K562 (cell line): ENCODE measurements around the gene SSH3.
A peak's percentile ranks its signal among the peaks of the same experiment; 100 is the strongest.

ENCODE experiments used
- CBX5 ChIP-seq: IDR thresholded peaks from 2 replicates; pipeline ENCODE4 v1.6.1; 2014; ENCODE audit warnings: low read depth, borderline replicate concordance
- CREB1 ChIP-seq, 2 experiments: sonication (generic) in 1 of 2; formaldehyde crosslinking in 1 of 2; IDR thresholded peaks; 2 replicates each; pipeline versions ENCODE4 v1.6.1 to v1.8.0; 2012 to 2022; ENCODE audit warnings: inconsistent platforms in 1 of 2, mild to moderate bottlenecking in 1 of 2, missing genetic modification reagents in 1 of 2, moderate library complexity in 1 of 2
- FOXA3 ChIP-seq, 2 experiments: fragments of 450-650 bp in 1 of 2; sonication (generic) in 1 of 2; formaldehyde crosslinking; IDR thresholded peaks in 1 of 2; conservative IDR thresholded peaks in 1 of 2; 2 replicates each; pipeline versions ENCODE4 v1.4.0 to v1.8.0; 2020 to 2022; ENCODE audit warnings: mild to moderate bottlenecking in 2 of 2, missing genetic modification reagents in 1 of 2
- JUN ChIP-seq, 2 experiments: sonication (generic) in 1 of 2; formaldehyde crosslinking in 1 of 2; IDR thresholded peaks; 2 replicates each; pipeline versions ENCODE4 v1.6.1 to v1.8.0; 2012 to 2022; ENCODE audit warnings: borderline replicate concordance in 2 of 2, mild to moderate bottlenecking in 2 of 2, improper control_type of control experiment in 1 of 2, low read depth in 1 of 2, low read length in 1 of 2, missing genetic modification reagents in 1 of 2
- NR3C1 ChIP-seq: sonication (generic); formaldehyde crosslinking; IDR thresholded peaks from 2 replicates; pipeline ENCODE4 v1.8.1; 2022; ENCODE audit warnings: missing genetic modification reagents
- RFX5 ChIP-seq: IDR thresholded peaks from 2 replicates; pipeline ENCODE4 v1.6.1; 2011; ENCODE audit warnings: low read depth, mild to moderate bottlenecking, improper control_type of control experiment, low read length
- SP1 ChIP-seq: sonication (generic); formaldehyde crosslinking; IDR thresholded peaks from 2 replicates; pipeline ENCODE4 v1.8.1; 2022; ENCODE audit warnings: mild to moderate bottlenecking, missing genetic modification reagents
- ZNF165 ChIP-seq: fragments of 250-450 bp; sonication (Bioruptor Pico); IDR thresholded peaks from 2 replicates; pipeline ENCODE4 v1.4.0; 2020; ENCODE audit warnings: borderline replicate concordance
- ZNF232 ChIP-seq: sonication (generic); formaldehyde crosslinking; IDR thresholded peaks from 2 replicates; pipeline ENCODE4 v1.8.0; 2022; ENCODE audit warnings: mild to moderate bottlenecking, missing genetic modification reagents
- TF ChIP-seq, protein P1 (sequence below), 2 experiments: fragments of 450-650 bp; formaldehyde crosslinking in 1 of 2; IDR thresholded peaks; 2 replicates each; pipeline versions ENCODE4 v1.4.0 to v1.6.1; 2014 to 2020; ENCODE audit warnings: mild to moderate bottlenecking in 2 of 2, borderline replicate concordance in 1 of 2, low read depth in 1 of 2
- TF ChIP-seq, protein P2 (sequence below): fragments of 250-450 bp; sonication (Bioruptor Pico); IDR thresholded peaks from 2 replicates; pipeline ENCODE4 v1.8.0; 2021; ENCODE audit warnings: moderate library complexity, mild to moderate bottlenecking, inconsistent platforms
- TF ChIP-seq, protein P3 (sequence below), 3 experiments: IDR thresholded peaks in 2 of 3; conservative IDR thresholded peaks in 1 of 3; 2 replicates each; pipeline ENCODE4 v1.5.1; 2011 to 2012; ENCODE audit warnings: low read length in 3 of 3, mild to moderate bottlenecking in 3 of 3, control low read depth in 2 of 3, improper control_type of control experiment in 1 of 3, inconsistent platforms in 1 of 3, low read depth in 1 of 3, mixed read lengths in 1 of 3, moderate library complexity in 1 of 3; ENCODE audit not compliant: insufficient read depth in 2 of 3
- TF ChIP-seq, protein P4 (sequence below): fragments of 450-650 bp; IDR thresholded peaks from 2 replicates; pipeline ENCODE4 v1.6.1; 2016; ENCODE audit warnings: low read depth, mild to moderate bottlenecking, moderate library complexity
- TF ChIP-seq, protein P5 (sequence below), 2 experiments: IDR thresholded peaks; 2 replicates each; pipeline ENCODE4 v1.6.1; 2011; ENCODE audit warnings: borderline replicate concordance in 1 of 2, control low read depth in 1 of 2, low read depth in 1 of 2, low read length in 1 of 2, mild to moderate bottlenecking in 1 of 2, mixed read lengths in 1 of 2, moderate library complexity in 1 of 2; ENCODE audit not compliant: insufficient read depth in 1 of 2, insufficient read length in 1 of 2, poor library complexity in 1 of 2, severe bottlenecking in 1 of 2; ENCODE audit errors: extremely low read depth in 1 of 2

DNA sequence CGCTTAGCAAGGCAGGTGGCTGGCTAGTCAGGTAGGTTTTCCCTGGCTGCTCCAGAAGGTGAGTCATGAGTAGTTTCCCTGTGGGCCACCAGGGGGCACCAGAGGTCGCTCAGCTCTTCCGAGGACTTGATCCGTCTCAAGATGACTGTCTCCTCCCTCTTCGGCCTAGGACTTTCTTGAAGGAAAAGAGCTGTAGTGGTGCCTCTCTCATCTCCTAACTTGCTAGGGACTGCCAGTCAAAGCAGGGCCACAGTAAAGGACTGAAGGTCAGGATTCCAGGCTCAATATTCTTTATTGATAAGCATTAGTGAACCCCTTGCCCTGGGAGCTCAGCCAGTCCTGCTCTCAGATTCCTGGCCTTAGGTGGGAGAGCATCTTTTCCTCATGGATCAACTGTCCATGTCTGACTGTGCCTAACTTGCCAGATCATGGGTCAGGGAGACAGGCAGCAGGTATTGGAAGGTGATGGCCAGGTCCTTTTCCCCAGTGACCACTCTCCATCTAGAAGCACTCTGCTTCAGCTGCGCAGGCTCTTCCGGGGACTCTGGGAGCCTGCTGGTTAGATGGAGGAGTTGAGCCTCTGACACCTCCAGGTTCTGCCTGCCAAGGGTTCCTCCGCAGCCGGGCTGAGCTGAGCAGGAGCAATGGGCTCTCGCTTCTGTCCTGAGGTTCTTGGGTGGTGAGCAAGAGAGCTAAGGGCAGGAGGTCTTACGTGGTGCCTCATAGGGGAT lies 48.1 kb downstream of the SSH3 start:
- TF ChIP-seq RFX5: no peak
- TF ChIP-seq, protein P1, sequence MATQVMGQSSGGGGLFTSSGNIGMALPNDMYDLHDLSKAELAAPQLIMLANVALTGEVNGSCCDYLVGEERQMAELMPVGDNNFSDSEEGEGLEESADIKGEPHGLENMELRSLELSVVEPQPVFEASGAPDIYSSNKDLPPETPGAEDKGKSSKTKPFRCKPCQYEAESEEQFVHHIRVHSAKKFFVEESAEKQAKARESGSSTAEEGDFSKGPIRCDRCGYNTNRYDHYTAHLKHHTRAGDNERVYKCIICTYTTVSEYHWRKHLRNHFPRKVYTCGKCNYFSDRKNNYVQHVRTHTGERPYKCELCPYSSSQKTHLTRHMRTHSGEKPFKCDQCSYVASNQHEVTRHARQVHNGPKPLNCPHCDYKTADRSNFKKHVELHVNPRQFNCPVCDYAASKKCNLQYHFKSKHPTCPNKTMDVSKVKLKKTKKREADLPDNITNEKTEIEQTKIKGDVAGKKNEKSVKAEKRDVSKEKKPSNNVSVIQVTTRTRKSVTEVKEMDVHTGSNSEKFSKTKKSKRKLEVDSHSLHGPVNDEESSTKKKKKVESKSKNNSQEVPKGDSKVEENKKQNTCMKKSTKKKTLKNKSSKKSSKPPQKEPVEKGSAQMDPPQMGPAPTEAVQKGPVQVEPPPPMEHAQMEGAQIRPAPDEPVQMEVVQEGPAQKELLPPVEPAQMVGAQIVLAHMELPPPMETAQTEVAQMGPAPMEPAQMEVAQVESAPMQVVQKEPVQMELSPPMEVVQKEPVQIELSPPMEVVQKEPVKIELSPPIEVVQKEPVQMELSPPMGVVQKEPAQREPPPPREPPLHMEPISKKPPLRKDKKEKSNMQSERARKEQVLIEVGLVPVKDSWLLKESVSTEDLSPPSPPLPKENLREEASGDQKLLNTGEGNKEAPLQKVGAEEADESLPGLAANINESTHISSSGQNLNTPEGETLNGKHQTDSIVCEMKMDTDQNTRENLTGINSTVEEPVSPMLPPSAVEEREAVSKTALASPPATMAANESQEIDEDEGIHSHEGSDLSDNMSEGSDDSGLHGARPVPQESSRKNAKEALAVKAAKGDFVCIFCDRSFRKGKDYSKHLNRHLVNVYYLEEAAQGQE (IDR thresholded peaks at IDR 0.05; ENCODE audit: borderline replicate concordance): peak; percentile 61; the same call in 1 of the 2 replicates
- TF ChIP-seq, protein P1 (CRISPR knock-in tag; IDR thresholded peaks at IDR 0.05; ENCODE audit: low read depth): no peak
- TF ChIP-seq, protein P2, sequence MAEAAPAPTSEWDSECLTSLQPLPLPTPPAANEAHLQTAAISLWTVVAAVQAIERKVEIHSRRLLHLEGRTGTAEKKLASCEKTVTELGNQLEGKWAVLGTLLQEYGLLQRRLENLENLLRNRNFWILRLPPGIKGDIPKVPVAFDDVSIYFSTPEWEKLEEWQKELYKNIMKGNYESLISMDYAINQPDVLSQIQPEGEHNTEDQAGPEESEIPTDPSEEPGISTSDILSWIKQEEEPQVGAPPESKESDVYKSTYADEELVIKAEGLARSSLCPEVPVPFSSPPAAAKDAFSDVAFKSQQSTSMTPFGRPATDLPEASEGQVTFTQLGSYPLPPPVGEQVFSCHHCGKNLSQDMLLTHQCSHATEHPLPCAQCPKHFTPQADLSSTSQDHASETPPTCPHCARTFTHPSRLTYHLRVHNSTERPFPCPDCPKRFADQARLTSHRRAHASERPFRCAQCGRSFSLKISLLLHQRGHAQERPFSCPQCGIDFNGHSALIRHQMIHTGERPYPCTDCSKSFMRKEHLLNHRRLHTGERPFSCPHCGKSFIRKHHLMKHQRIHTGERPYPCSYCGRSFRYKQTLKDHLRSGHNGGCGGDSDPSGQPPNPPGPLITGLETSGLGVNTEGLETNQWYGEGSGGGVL (CRISPR knock-in tag): no peak
- TF ChIP-seq, protein P3, sequence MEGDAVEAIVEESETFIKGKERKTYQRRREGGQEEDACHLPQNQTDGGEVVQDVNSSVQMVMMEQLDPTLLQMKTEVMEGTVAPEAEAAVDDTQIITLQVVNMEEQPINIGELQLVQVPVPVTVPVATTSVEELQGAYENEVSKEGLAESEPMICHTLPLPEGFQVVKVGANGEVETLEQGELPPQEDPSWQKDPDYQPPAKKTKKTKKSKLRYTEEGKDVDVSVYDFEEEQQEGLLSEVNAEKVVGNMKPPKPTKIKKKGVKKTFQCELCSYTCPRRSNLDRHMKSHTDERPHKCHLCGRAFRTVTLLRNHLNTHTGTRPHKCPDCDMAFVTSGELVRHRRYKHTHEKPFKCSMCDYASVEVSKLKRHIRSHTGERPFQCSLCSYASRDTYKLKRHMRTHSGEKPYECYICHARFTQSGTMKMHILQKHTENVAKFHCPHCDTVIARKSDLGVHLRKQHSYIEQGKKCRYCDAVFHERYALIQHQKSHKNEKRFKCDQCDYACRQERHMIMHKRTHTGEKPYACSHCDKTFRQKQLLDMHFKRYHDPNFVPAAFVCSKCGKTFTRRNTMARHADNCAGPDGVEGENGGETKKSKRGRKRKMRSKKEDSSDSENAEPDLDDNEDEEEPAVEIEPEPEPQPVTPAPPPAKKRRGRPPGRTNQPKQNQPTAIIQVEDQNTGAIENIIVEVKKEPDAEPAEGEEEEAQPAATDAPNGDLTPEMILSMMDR (IDR thresholded peaks at IDR 0.05 in 2 of 3, conservative IDR thresholded peaks at IDR 0.05 in 1 of 3; ENCODE audit: insufficient read depth in 2 of 3, low read depth in 1 of 3, low read length in 3 of 3): peak; percentile 86 to 91 (median 87)
- TF ChIP-seq NR3C1 (CRISPR knock-in tag): no peak
- TF ChIP-seq, protein P4, sequence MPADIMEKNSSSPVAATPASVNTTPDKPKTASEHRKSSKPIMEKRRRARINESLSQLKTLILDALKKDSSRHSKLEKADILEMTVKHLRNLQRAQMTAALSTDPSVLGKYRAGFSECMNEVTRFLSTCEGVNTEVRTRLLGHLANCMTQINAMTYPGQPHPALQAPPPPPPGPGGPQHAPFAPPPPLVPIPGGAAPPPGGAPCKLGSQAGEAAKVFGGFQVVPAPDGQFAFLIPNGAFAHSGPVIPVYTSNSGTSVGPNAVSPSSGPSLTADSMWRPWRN: no peak
- no peak for TF ChIP-seq CREB1 (IDR thresholded peaks at IDR 0.05)
- no peak for TF ChIP-seq CREB1 (CRISPR knock-in tag; IDR thresholded peaks at IDR 0.05)
- TF ChIP-seq ZNF232 (CRISPR knock-in tag): no peak
- TF ChIP-seq FOXA3 (CRISPR knock-in tag; conservative IDR thresholded peaks at IDR 0.05 in 1 of 2, IDR thresholded peaks at IDR 0.05 in 1 of 2): no peak
- TF ChIP-seq, protein P5, sequence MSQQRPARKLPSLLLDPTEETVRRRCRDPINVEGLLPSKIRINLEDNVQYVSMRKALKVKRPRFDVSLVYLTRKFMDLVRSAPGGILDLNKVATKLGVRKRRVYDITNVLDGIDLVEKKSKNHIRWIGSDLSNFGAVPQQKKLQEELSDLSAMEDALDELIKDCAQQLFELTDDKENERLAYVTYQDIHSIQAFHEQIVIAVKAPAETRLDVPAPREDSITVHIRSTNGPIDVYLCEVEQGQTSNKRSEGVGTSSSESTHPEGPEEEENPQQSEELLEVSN (IDR thresholded peaks at IDR 0.05; ENCODE audit: borderline replicate concordance in 1 of 2, extremely low read depth in 1 of 2, insufficient read depth in 1 of 2, insufficient read length in 1 of 2, low read depth in 1 of 2, low read length in 1 of 2, poor library complexity in 1 of 2, severe bottlenecking in 1 of 2): no peak
- no peak for TF ChIP-seq SP1
- TF ChIP-seq ZNF165: no peak
- TF ChIP-seq CBX5: no peak
- peak; percentile 64; the same call in 1 of the 2 replicates for TF ChIP-seq JUN (IDR thresholded peaks at IDR 0.05; ENCODE audit: borderline replicate concordance, low read depth, low read length)
- peak; percentile 43; the same call in 1 of the 2 replicates for TF ChIP-seq JUN (CRISPR knock-in tag; IDR thresholded peaks at IDR 0.05; ENCODE audit: borderline replicate concordance)
